G401.6 (cell line): Measurements from ENCODE around the gene SND1.

Experiments used
- FAIRE-seq: peaks from 2 replicates; lab custom pipeline; 2012; peaks lifted over from hg19 to GRCh38; lab: Jason Lieb, UNC

Gene SND1

GRCh38 chr7:128045766-128046165 is 393.8 kb downstream of the SND1 start:
- FAIRE-seq = no peak

GRCh38 chr7:128052404-128052803 is 400.4 kb downstream of the SND1 start:
- no peak for FAIRE-seq

GRCh38 chr7:128053023-128053422 is 401.0 kb downstream of the SND1 start:
- FAIRE-seq = no peak

- FAIRE-seq = no peak
Measured at GRCh38 chr7:128053991-128054390, 402.0 kb downstream of the SND1 start.

GRCh38 chr7:128054511-128054910 is 402.5 kb downstream of the SND1 start:
- no peak for FAIRE-seq

- FAIRE-seq = no peak
Measured at GRCh38 chr7:128055637-128056036, 403.6 kb downstream of the SND1 start.

GRCh38 chr7:128056901-128057300 is 404.9 kb downstream of the SND1 start:
- FAIRE-seq = no peak

GRCh38 chr7:128057909-128058308 is 405.9 kb downstream of the SND1 start:
- no peak for FAIRE-seq

- no peak for FAIRE-seq
Measured at GRCh38 chr7:128059143-128059988, 407.4 kb downstream of the SND1 start.

GRCh38 chr7:128060018-128060417 is 408.0 kb downstream of the SND1 start:
- FAIRE-seq = no peak

- no peak for FAIRE-seq
Measured at GRCh38 chr7:128063088-128063487, 411.1 kb downstream of the SND1 start.

GRCh38 chr7:128065872-128066271 is 413.9 kb downstream of the SND1 start:
- FAIRE-seq = no peak

GRCh38 chr7:128066395-128066794 is 414.4 kb downstream of the SND1 start:
- no peak for FAIRE-seq

GRCh38 chr7:128066858-128067257 is 414.9 kb downstream of the SND1 start:
- no peak for FAIRE-seq

GRCh38 chr7:128067983-128068382 is 416.0 kb downstream of the SND1 start:
- no peak for FAIRE-seq

GRCh38 chr7:128068785-128069184 is 416.8 kb downstream of the SND1 start:
- FAIRE-seq = no peak

- FAIRE-seq = no peak
Measured at GRCh38 chr7:128069373-128070364, 417.7 kb downstream of the SND1 start.

GRCh38 chr7:128071376-128071775 is 419.4 kb downstream of the SND1 start:
- no peak for FAIRE-seq

GRCh38 chr7:128071801-128072200 is 419.8 kb downstream of the SND1 start:
- no peak for FAIRE-seq

- no peak for FAIRE-seq
Measured at GRCh38 chr7:128073671-128074310, 421.8 kb downstream of the SND1 start.

GRCh38 chr7:128074336-128074735 is 422.3 kb downstream of the SND1 start:
- no peak for FAIRE-seq

GRCh38 chr7:128074736-128075135 is 422.7 kb downstream of the SND1 start:
- FAIRE-seq = no peak
